Astrocyte of the spinal cord (primary cell): ENCODE results near the gene ILDR1.

ENCODE experiments used
- DNase-seq: peaks from one replicate; pipeline ENCODE4 v3.0.0; 2011; ENCODE audit warnings: low read depth, low spot score
- H3K4me3 ChIP-seq: 2 replicates; pipeline ENCODE4 v1.5.1; 2011; ENCODE audit warnings: low read depth, mild to moderate bottlenecking, low read length, moderate library complexity
- in situ Hi-C: cut with HindIII; loops from 2 replicates; pipeline ENCODE4 v1.10.0; 2017; ENCODE audit warnings: low sequenced_read_pairs
- TF ChIP-seq, protein P1 (sequence below): IDR thresholded peaks from 2 replicates; pipeline ENCODE4 v1.5.1; 2012; ENCODE audit warnings: low read depth, mild to moderate bottlenecking, low read length, inconsistent platforms

The ILDR1 gene

DNA sequence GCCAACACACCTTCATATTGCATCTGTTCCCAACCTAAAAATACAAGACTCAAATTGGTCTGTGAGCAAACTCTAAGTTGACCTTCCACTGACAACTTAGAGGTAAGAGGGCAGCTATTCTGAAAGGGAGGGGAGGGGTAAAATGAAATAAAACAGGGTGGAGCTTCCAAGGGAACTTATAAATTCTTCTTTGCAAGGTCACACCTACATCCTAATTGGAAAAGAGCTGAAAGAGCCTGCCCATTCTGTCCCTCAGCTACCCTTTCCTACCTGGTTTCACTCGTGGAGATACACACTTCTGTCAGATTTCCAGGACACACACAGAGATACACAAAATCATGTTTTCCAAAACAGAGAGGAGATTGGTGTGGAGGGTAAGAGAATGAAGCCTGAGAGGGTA lies 1.0 kb downstream of the ILDR1 start:
- TF ChIP-seq, protein P1, sequence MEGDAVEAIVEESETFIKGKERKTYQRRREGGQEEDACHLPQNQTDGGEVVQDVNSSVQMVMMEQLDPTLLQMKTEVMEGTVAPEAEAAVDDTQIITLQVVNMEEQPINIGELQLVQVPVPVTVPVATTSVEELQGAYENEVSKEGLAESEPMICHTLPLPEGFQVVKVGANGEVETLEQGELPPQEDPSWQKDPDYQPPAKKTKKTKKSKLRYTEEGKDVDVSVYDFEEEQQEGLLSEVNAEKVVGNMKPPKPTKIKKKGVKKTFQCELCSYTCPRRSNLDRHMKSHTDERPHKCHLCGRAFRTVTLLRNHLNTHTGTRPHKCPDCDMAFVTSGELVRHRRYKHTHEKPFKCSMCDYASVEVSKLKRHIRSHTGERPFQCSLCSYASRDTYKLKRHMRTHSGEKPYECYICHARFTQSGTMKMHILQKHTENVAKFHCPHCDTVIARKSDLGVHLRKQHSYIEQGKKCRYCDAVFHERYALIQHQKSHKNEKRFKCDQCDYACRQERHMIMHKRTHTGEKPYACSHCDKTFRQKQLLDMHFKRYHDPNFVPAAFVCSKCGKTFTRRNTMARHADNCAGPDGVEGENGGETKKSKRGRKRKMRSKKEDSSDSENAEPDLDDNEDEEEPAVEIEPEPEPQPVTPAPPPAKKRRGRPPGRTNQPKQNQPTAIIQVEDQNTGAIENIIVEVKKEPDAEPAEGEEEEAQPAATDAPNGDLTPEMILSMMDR: no peak
- DNase-seq: no peak
- no peak overlapping the region for H3K4me3 ChIP-seq
- in situ Hi-C loops: no loop called here

DNA sequence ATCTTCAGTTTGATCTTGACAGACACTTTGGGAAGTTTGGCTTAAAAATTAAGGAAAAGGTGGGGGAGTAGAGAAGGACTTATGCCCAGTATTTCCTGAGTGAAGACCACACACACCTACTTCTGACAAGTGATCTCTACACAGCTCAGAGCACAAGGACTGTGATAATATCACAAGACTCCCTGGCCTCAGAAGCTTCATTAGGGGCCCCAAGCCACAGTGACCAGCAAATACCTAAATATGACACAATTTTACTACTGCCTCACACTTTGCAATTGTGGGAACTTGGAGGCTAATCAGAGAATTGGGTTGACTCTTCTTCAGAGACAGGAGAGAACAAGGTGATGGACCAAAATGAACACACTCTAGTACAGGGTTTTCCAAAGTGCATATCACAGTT lies 2.6 kb downstream of the ILDR1 start:
- in situ Hi-C loops: no loop called here
- DNase-seq: no peak
- TF ChIP-seq, protein P1: no peak
- no peak overlapping the region for H3K4me3 ChIP-seq

DNA sequence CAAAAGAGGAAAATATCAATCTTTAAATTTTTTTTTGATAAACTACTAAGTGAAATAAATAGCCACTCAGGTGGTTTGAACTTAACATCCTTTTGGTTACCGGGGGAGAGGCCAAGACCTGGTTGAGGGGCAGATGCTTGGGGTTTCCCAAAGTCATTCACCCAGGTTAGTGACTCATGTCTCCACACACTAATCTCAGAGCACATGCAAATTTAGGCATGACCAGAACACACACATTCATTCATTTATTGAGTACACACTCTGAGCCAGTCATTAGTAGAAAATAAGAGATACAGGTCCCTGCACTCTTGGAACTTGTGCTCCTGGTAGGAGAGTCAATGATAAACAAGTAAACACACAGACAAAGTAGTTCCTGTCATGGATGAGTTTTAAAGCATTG lies 7.3 kb downstream of the ILDR1 start:
- H3K4me3 ChIP-seq: no peak overlapping the region
- no peak for DNase-seq
- in situ Hi-C loops: no loop called here
- TF ChIP-seq, protein P1: no peak

DNA sequence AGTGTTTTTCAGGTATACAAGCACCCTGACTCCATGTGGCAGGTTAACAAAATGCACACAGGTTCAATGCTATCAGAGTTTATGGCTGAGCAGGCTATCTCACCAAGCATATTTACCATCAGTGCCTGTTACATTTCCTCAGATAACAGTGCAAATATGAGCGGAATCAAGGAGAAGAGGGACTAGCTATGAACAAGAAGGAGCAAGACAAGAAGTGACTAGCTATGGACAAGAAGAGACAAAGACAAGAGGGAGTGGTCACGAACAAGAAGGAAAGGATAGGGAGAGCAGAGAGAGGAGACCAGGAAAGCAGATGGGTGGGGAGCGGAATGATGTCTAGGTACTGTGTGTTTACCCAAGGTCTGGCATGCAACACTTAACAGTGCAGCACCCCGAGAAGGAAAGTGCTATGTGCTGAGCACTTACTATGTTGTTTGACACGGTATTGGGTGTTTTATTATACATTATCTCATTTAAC lies 8.6 kb downstream of the ILDR1 start:
- DNase-seq: no peak
- in situ Hi-C loops: no loop called here
- no peak overlapping the region for H3K4me3 ChIP-seq
- TF ChIP-seq, protein P1: no peak

DNA sequence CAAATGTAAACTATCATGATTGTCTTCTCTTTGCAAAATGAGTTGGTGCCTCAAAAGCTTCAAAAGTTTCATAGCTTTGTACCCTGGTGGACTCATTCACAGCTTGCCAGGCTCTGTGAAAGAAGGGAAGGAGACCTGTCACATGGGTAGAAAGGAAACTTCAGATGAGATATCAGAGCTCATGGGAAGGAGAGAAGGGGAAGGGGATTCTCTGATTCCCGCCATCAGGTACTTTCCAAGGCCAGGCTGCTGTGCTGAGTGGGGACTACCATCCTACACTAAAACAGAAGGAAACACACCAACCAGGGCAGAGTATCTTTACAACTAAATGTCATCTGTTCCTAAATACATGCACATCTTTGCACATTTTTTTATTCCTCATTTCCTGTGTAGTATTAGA lies 9.2 kb downstream of the ILDR1 start:
- no peak overlapping the region for H3K4me3 ChIP-seq
- in situ Hi-C loops: no loop called here
- no peak for DNase-seq
- TF ChIP-seq, protein P1: no peak

DNA sequence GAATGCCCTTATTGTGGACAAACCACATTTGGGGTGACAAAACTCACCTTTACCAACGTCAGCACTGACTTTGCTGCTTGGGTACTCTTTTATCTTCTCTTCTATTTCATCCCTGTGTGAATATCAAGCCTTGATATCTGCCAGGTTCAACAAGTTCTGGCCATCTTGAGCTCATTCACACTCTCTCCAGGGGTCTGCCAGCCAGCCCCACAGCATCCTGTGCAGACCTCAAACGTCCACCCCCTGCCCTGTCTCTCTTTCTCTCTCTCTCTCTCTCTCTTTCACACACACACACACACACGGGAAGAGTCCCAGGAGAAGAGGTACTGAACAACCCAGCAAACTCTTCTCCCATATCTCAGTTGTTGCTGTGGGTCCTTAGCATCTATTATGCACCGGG lies 10.7 kb downstream of the ILDR1 start:
- in situ Hi-C loops: no loop called here
- no peak overlapping the region for H3K4me3 ChIP-seq
- no peak for DNase-seq
- TF ChIP-seq, protein P1: no peak

DNA sequence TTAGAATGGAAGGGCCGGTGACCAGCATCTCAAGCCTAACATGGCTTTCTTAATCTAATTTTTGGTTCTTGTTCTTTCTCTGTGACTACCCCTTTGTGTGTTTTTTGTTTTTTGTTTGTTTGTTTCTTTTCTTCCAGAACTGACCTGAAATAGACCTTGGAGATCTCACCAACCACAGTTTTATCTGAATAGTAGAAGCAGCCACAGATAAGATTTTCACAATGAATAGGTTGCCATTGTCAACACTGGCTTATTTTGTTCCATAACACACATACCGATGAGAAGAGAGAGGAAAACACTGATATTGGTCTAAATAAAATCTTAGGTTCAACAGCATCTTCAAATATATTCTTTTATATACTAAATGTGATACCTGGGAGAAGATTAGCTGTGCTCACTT lies 11.5 kb downstream of the ILDR1 start:
- TF ChIP-seq, protein P1: no peak
- no peak overlapping the region for H3K4me3 ChIP-seq
- in situ Hi-C loops: no loop called here
- DNase-seq: no peak
